Measurements from ENCODE around the gene KDM4D. TPM values are rescaled to one million over a fixed set of nuclear protein-coding genes. Genes with fewer than 3 reads are reported as not detected.

KDM4D gene
- 0.35 to 0.55 TPM (median 0.45 TPM) in 5 replicates for total RNA-seq (2022; extraction: Qiagen RNA extraction; ENCODE audit: low read depth)

DNA sequence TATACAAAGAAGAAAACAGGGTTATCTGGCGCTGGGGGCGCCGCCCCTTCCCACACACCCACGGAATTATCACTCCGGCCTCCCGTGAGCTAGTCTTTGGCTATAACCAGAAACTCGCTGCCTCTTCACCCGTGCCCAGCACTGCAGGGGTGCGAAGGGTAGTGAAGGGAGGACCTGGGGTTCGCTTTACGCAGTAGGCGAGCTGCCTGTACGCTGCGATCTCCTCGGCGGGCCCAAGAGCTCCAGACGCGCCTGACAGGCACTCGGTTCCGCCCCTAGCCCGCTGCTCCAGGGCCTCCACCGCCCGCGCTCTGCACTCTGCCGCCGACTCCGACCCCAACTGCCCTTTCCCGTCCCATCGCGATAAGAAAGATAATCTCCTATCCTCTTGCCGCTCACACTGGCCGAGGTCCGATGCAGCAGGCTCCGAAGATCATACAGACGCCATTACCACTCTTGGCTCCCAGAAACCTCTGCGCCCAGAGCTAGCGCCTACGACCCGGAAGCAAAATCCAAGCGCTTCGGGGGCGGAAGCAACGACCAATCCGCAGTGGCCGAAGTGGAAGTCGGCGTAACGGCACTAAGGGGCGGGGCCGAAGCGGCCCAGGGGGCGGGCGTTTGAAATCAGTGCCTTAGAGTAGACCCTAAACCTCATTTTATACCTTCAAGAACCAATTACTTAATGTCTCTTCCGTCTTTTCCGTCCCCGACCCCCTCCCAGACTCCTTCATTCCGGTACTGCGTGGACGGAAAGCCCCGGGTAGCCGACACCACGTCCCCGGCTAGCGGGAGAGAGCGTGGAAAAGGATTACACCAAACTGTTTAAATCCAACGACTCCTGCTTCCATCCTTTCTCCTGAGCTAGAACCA lies at the start of gene KDM4D, which contains the start of gene CWC15:
KDM4D (plus strand) TSS at position 611 of the 870 bp plus-strand sequence. CDS start 23,664 bp downstream, outside the sequence.
CWC15 (minus strand) TSS at position 458 of the 870 bp plus-strand sequence. CDS start 1,371 bp downstream, outside the sequence.

DNA sequence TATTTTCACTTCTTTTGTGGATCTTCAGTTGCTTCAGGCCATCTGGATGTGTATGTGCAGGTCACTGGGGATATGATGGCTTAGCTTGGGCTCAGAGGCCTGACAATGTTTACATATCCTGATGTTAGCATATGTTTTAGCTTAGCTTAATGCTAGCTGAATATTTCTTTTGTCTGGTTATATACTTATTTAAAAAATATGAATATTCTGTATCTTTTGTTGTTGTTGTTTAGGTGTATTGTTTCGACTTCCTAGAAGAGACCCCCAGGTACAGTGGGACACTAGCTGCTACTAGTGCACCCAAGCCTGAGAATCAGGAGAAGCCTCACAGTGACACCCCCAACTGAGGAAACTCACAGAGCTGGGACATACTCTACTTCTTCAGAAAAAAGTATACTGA lies 51.4 kb downstream of the KDM4D start, which contains the start of gene KDM4E:
KDM4E (plus strand) TSS at position 301 of the 400 bp plus-strand sequence. CDS start 300 bp downstream, outside the sequence.

Other genes starting within 250 kb of the KDM4D start
- gene AMOTL1, start 205.4 kb upstream of the KDM4D start, total RNA-seq (2022; extraction: Qiagen RNA extraction; ENCODE audit: low read depth), result 6.6 to 10.8 TPM (median 9.0 TPM) in 5 replicates
- gene CWC15, start 153 bp upstream of the KDM4D start, total RNA-seq (2022; extraction: Qiagen RNA extraction; ENCODE audit: low read depth), result 27.5 to 36.7 TPM (median 29.0 TPM) in 5 replicates
- not detected in 5 replicates for gene KDM4E, start 51.5 kb downstream of the KDM4D start, total RNA-seq (2022; extraction: Qiagen RNA extraction; ENCODE audit: low read depth)
- gene KDM4F, start 75.7 kb downstream of the KDM4D start, total RNA-seq (2022; extraction: Qiagen RNA extraction; ENCODE audit: low read depth), result not detected in 5 replicates
- 18.5 to 19.4 TPM (median 18.7 TPM) in 5 replicates for gene SRSF8, start 93.2 kb downstream of the KDM4D start, total RNA-seq (2022; extraction: Qiagen RNA extraction; ENCODE audit: low read depth)
- gene ENDOD1, start 116.1 kb downstream of the KDM4D start, total RNA-seq (2022; extraction: Qiagen RNA extraction; ENCODE audit: low read depth), result 9.9 to 15.8 TPM (median 14.5 TPM) in 5 replicates

All from A549 treated with RU486 at 1 μM for 4 hours (cell line).